Karpas-422 (cell line): ENCODE data around the gene SPDYE2. TPM values are rescaled to one million over a fixed set of nuclear protein-coding genes. Genes with fewer than 3 reads are reported as not detected.
"Not testable (repeated sequence)": the region's sequence is repeated elsewhere in the genome, so short reads cannot be mapped to it uniquely, and the experiment has no call there.

Source experiments
- DNase-seq: peaks from one replicate; pipeline ENCODE4 v3.0.0-alpha.2; 2015
- H2AFZ ChIP-seq: fragments of 200-600 bp; sonication (generic); 2 replicates; pipeline ENCODE4 v1.6.1; 2014; ENCODE audit warnings: antibody characterized with exemption, low read length, mixed read lengths
- H3K27ac ChIP-seq: fragments of 200-600 bp; sonication (generic); 2 replicates; pipeline ENCODE4 v1.5.1; 2014; ENCODE audit warnings: mild to moderate bottlenecking, low read length, moderate library complexity
- H3K27me3 ChIP-seq: fragments of 200-600 bp; sonication (generic); 2 replicates; pipeline ENCODE4 v1.6.1; 2014; ENCODE audit warnings: low read length, mixed read lengths
- H3K36me3 ChIP-seq: fragments of 200-600 bp; sonication (generic); 2 replicates; pipeline ENCODE4 v1.6.1; 2014; ENCODE audit warnings: low read length, mixed read lengths; ENCODE audit not compliant: insufficient read depth
- H3K4me1 ChIP-seq: fragments of 200-600 bp; sonication (generic); 2 replicates; pipeline ENCODE4 v1.6.1; 2014; ENCODE audit warnings: mild to moderate bottlenecking, low read length, mixed read lengths
- H3K4me2 ChIP-seq: fragments of 200-600 bp; sonication (generic); 2 replicates; pipeline ENCODE4 v1.6.1; 2014; ENCODE audit warnings: low read length, low read depth, mild to moderate bottlenecking; ENCODE audit not compliant: poor library complexity, severe bottlenecking
- H3K4me3 ChIP-seq: fragments of 200-600 bp; sonication (generic); 2 replicates; pipeline ENCODE4 v1.5.1; 2014; ENCODE audit warnings: mild to moderate bottlenecking, antibody characterized with exemption, low read length, mixed read lengths
- H3K79me2 ChIP-seq: fragments of 200-600 bp; sonication (generic); 2 replicates; pipeline ENCODE4 v1.6.1; 2014; ENCODE audit warnings: mild to moderate bottlenecking, low read length, mixed read lengths
- H3K9ac ChIP-seq: fragments of 200-600 bp; sonication (generic); 2 replicates; pipeline ENCODE4 v1.6.0; 2014; ENCODE audit warnings: low read length
- H3K9me2 ChIP-seq: fragments of 200-600 bp; sonication (generic), shearing (Covaris generic); replicated peaks from 2 replicates; pipeline ENCODE4 v1.6.0; 2014; ENCODE audit warnings: mild to moderate bottlenecking, low read length, moderate library complexity; ENCODE audit not compliant: insufficient read depth
- H3K9me3 ChIP-seq: fragments of 300-700, 200-600 bp; sonication (generic); 2 replicates; pipeline ENCODE4 v1.6.1; 2014; ENCODE audit warnings: low read length, mixed read lengths
- H4K20me1 ChIP-seq: fragments of 200-600 bp; sonication (generic); 2 replicates; pipeline ENCODE4 v1.6.1; 2014; ENCODE audit warnings: mild to moderate bottlenecking, antibody characterized with exemption, low read length, low read depth; ENCODE audit not compliant: insufficient read depth
- total RNA-seq: library from RNA; depleted of rRNA; stranded (reverse); fragments of >200 nt; shearing (Covaris generic); gene quantifications from 2 replicates; pipeline ENCODE4 v1.2.3, GENCODE V29; 2014; ENCODE audit warnings: low replicate concordance; rRNA removed

SPDYE2 gene
- total RNA-seq, 1 experiment from 2014 or later, result not detected

- not testable (repeated sequence) for H3K4me2 ChIP-seq, H3K27ac ChIP-seq, H3K9me3 ChIP-seq, H3K27me3 ChIP-seq, H3K9me2 ChIP-seq, H3K9ac ChIP-seq, H3K79me2 ChIP-seq, H3K4me1 ChIP-seq, H4K20me1 ChIP-seq, H3K4me3 ChIP-seq, H2AFZ ChIP-seq, H3K36me3 ChIP-seq, DNase-seq
These were observed 55.8 kb downstream of the SPDYE2 start for GRCh38 chr7:102606848-102607247.

GRCh38 chr7:102609734-102610133, 58.7 kb downstream of the SPDYE2 start:
- H3K4me3 ChIP-seq, DNase-seq, H3K79me2 ChIP-seq, H2AFZ ChIP-seq, H3K4me2 ChIP-seq, H3K9ac ChIP-seq, H3K9me3 ChIP-seq, H3K36me3 ChIP-seq, H4K20me1 ChIP-seq, H3K4me1 ChIP-seq, H3K27me3 ChIP-seq, H3K9me2 ChIP-seq, H3K27ac ChIP-seq: not testable (repeated sequence)

- not testable (repeated sequence) for H3K27me3 ChIP-seq, H3K4me1 ChIP-seq, H3K79me2 ChIP-seq, H4K20me1 ChIP-seq, H3K27ac ChIP-seq, H3K4me2 ChIP-seq, H3K4me3 ChIP-seq, H3K9me2 ChIP-seq, H2AFZ ChIP-seq, H3K9me3 ChIP-seq, H3K36me3 ChIP-seq, H3K9ac ChIP-seq, DNase-seq
These were observed 59.4 kb downstream of the SPDYE2 start for GRCh38 chr7:102610441-102610840.

- not testable (repeated sequence) for H3K36me3 ChIP-seq, H3K9me2 ChIP-seq, H3K4me1 ChIP-seq, H3K4me2 ChIP-seq, H3K79me2 ChIP-seq, H2AFZ ChIP-seq, H3K27me3 ChIP-seq, H3K4me3 ChIP-seq, H3K9ac ChIP-seq, H3K27ac ChIP-seq, H4K20me1 ChIP-seq, H3K9me3 ChIP-seq, DNase-seq
These were observed 60.1 kb downstream of the SPDYE2 start for GRCh38 chr7:102611013-102611674.

- H4K20me1 ChIP-seq, H3K79me2 ChIP-seq, DNase-seq, H3K9me3 ChIP-seq, H3K4me1 ChIP-seq, H2AFZ ChIP-seq, H3K4me2 ChIP-seq, H3K9ac ChIP-seq, H3K27ac ChIP-seq, H3K36me3 ChIP-seq, H3K9me2 ChIP-seq, H3K27me3 ChIP-seq, H3K4me3 ChIP-seq: not testable (repeated sequence)
These were observed 60.8 kb downstream of the SPDYE2 start for GRCh38 chr7:102611675-102612325.

Other genes starting within 250 kb of the SPDYE2 start
- gene SPDYE6, start 194.8 kb upstream of the SPDYE2 start, total RNA-seq, result not detected in 2 replicates
- 42.7 and 75.4 TPM in 2 replicates for gene PRKRIP1, start 154.9 kb upstream of the SPDYE2 start, total RNA-seq
- 2.8 and 7.8 TPM in 2 replicates for gene ORAI2, start 117.7 kb upstream of the SPDYE2 start, total RNA-seq
- 3.7 and 11.9 TPM in 2 replicates for gene ALKBH4, start 86.4 kb upstream of the SPDYE2 start, total RNA-seq
- gene LRWD1, start 86.2 kb upstream of the SPDYE2 start, total RNA-seq, result 15.2 and 24.9 TPM in 2 replicates
- gene POLR2J, start 72.3 kb upstream of the SPDYE2 start, total RNA-seq, result 53.1 and 60.7 TPM in 2 replicates
- 2.4 and 5.6 TPM in 2 replicates for gene RASA4B, start 33.4 kb upstream of the SPDYE2 start, total RNA-seq
- gene UPK3BL2, start 7.5 kb upstream of the SPDYE2 start, total RNA-seq, result 19.8 and 49.4 TPM in 2 replicates
- gene POLR2J3, start 21.4 kb downstream of the SPDYE2 start, total RNA-seq, result 45.5 and 57.8 TPM in 2 replicates
- 4.5 and 16.5 TPM in 2 replicates for gene RASA4, start 65.5 kb downstream of the SPDYE2 start, total RNA-seq
- 41.7 and 51.4 TPM in 2 replicates for gene UPK3BL1, start 91.6 kb downstream of the SPDYE2 start, total RNA-seq
- gene SPDYE2B, start 99.1 kb downstream of the SPDYE2 start, total RNA-seq, result not detected in 2 replicates
- gene POLR2J2, start 120.4 kb downstream of the SPDYE2 start, total RNA-seq, result 13.2 and 14.7 TPM in 2 replicates
- 3.5 and 4.0 TPM in 2 replicates for gene FAM185A, start 197.8 kb downstream of the SPDYE2 start, total RNA-seq